ENCODE data around the gene TRERF1.

DNA sequence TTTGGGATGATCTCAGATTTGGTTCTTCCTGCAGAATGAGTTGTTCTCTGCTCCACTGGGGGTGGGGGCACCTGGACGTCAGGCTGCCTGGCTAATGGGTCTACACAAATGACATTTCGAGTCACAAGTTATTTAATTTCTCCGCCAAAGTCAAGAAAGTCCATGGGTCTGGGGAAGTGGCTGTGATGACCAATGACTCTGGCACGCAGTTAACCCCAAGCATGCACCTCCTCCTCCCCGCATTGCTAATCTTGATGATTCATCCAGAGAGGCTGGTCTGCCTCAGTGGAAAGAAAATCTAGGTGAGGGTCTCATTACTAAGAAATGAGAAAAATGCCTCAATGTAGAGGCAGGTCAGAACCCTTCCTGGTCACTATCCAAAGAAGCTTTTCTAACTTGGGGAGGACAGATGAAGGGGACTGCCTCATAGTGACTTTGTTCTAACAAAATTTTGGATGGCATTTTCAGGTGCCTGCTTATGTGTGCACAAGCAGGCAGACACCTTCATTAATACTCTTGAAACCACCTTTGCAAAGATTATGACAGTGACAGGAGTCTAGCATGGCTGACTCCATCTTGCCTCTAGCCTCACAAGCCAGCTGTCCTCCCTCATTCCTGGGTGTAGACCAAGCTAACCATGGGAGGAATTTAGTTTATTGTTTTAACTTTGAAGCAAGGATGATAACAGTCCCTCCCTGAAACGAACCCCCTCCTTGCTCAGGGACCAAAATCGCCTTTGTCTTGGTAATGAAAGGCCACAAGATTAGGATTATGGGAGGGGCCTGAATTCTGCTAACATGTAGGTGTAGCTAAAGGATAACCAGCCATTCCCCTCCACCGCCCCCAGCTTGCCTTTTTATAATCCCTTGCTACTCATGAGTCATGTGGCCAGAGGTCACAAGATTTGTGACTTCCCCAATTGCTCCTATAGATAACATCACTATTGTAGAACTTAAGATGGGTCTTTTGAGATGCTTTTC lies 135.4 kb downstream of the TRERF1 start:
- no peak for TF ChIP-seq GATA2 (IDR thresholded peaks at IDR 0.05; ENCODE audit: low read depth, low read length)
- TF ChIP-seq GATA3 (IDR thresholded peaks at IDR 0.05; ENCODE audit: low read depth, low read length): no peak
